Measurements from ENCODE around the gene SSC5D.

Gene SSC5D

GRCh38 chr19:55525289-55526101 lies 37.3 kb downstream of the SSC5D start:
- POLR2A ChIA-PET, result interaction anchor here (0.6 to 1.9 kb wide), 6 partner anchors 11 to 109 kb away, joined by 3 to 10 read pairs (median 4); partner anchors contain the start of genes FIZ1, ZNF524 and ZNF865

GRCh38 chr19:55526216-55527196 lies 38.3 kb downstream of the SSC5D start:
- H3K4me1 ChIP-seq (ENCODE audit: control insufficient read depth, insufficient read depth, low read length), result no peaks in the 10 kb centered on the region
- no peak overlapping the region for H3K4me3 ChIP-seq (ENCODE audit: low read depth, low read length)
- no peak overlapping the region for H3K27ac ChIP-seq (ENCODE audit: extremely low read depth, low read depth, low read length)
- CTCF ChIA-PET, result interaction anchor here (0.6 to 1.6 kb wide), 4 partner anchors 9 to 105 kb away, joined by 3 to 6 read pairs (median 4); partner anchors contain the start of gene ZNF865
- no peaks in the 10 kb centered on the region for H3K9me3 ChIP-seq (ENCODE audit: control insufficient read depth, insufficient read depth, low read depth, low read length)
- POLR2A ChIA-PET, result interaction anchor here (0.6 to 1.9 kb wide), 5 partner anchors 12 to 86 kb away, joined by 3 to 10 read pairs (median 4); partner anchors contain the start of genes FIZ1, ZNF524 and ZNF865
- no peaks in the 10 kb centered on the region for H3K36me3 ChIP-seq (ENCODE audit: control insufficient read depth in 2 of 2, insufficient read depth in 1 of 2, low read length in 2 of 2)
- peak; percentile 79 for TF ChIP-seq GLIS2 (tag by site-specific recombination; IDR thresholded peaks at IDR 0.05)
- TF ChIP-seq ZNF626 (tag by site-specific recombination; IDR thresholded peaks at IDR 0.05), result no peak
- no peak for TF ChIP-seq ZSCAN23 (tag by site-specific recombination; IDR thresholded peaks at IDR 0.05)
- no peak for TF ChIP-seq YY1 (tag by site-specific recombination; IDR thresholded peaks at IDR 0.05)
- TF ChIP-seq MYNN (tag by site-specific recombination; IDR thresholded peaks at IDR 0.05; ENCODE audit: borderline replicate concordance), result no peak
- peak; percentile 88 for TF ChIP-seq ZSCAN4 (tag by site-specific recombination; IDR thresholded peaks at IDR 0.05)
- peak; percentile 78; the same call in 1 of the 2 replicates for TF ChIP-seq HOXD13 (CRISPR knock-in tag; IDR thresholded peaks at IDR 0.05; ENCODE audit: borderline replicate concordance)
- TF ChIP-seq ATF2 (tag by site-specific recombination; IDR thresholded peaks at IDR 0.05; ENCODE audit: low read depth), result no peak
- TF ChIP-seq ZBTB44 (tag by site-specific recombination; IDR thresholded peaks at IDR 0.05), result no peak
- peak; percentile 28; the same call in 1 of the 2 replicates for TF ChIP-seq ZBTB20 (tag by site-specific recombination; IDR thresholded peaks at IDR 0.05)
- no peak for TF ChIP-seq ZNF48 (tag by site-specific recombination; IDR thresholded peaks at IDR 0.05)
- 0 out of 2 replicates have a peak, but pooled peaks have one; percentile 16 for TF ChIP-seq ZNF10 (tag by site-specific recombination; IDR thresholded peaks at IDR 0.05)
- TF ChIP-seq PRDM6 (tag by site-specific recombination; IDR thresholded peaks at IDR 0.05), result no peak
- no peak for TF ChIP-seq ELK4 (IDR thresholded peaks at IDR 0.05; ENCODE audit: borderline replicate concordance, low read depth, low read length)
- TF ChIP-seq ZNF521 (tag by site-specific recombination; IDR thresholded peaks at IDR 0.05), result no peak

More at GRCh38 chr19:55525289-55526101, 37.3 kb downstream of the SSC5D start:
- no peak overlapping the region for H3K4me3 ChIP-seq (ENCODE audit: low read depth, low read length)
- CTCF ChIA-PET, result interaction anchor here (0.6 to 1.6 kb wide), 4 partner anchors 8 to 106 kb away, joined by 3 to 6 read pairs (median 4); partner anchors contain the start of gene ZNF865
- H3K9me3 ChIP-seq (ENCODE audit: control insufficient read depth, insufficient read depth, low read depth, low read length), result no peaks in the 10 kb centered on the region
- no peak overlapping the region for H3K27ac ChIP-seq (ENCODE audit: extremely low read depth, low read depth, low read length)
- no peaks in the 10 kb centered on the region for H3K4me1 ChIP-seq (ENCODE audit: control insufficient read depth, insufficient read depth, low read length)
- no peaks in the 10 kb centered on the region for H3K36me3 ChIP-seq (ENCODE audit: control insufficient read depth in 2 of 2, insufficient read depth in 1 of 2, low read length in 2 of 2)
- TF ChIP-seq ZNF211 (tag by site-specific recombination; IDR thresholded peaks at IDR 0.05; ENCODE audit: low read depth) (no peak), ZIC2 (tag by site-specific recombination; IDR thresholded peaks at IDR 0.05) (peak; percentile 35), KLF16 (tag by site-specific recombination; IDR thresholded peaks at IDR 0.05) (no peak), ZSCAN16 (tag by site-specific recombination; IDR thresholded peaks at IDR 0.05) (no peak), MYNN (tag by site-specific recombination; IDR thresholded peaks at IDR 0.05; ENCODE audit: borderline replicate concordance) (no peak), ZNF692 (tag by site-specific recombination; IDR thresholded peaks at IDR 0.05) (no peak), OSR2 (tag by site-specific recombination; IDR thresholded peaks at IDR 0.05) (no peak), GLIS1 (tag by site-specific recombination; IDR thresholded peaks at IDR 0.05) (no peak), ZFHX2 (tag by site-specific recombination; conservative IDR thresholded peaks at IDR 0.05) (peak; percentile 73), ZNF571 (tag by site-specific recombination; IDR thresholded peaks at IDR 0.05) (no peak), EGR2 (tag by site-specific recombination; IDR thresholded peaks at IDR 0.05; ENCODE audit: low read depth) (peak; percentile 56), ZNF121 (tag by site-specific recombination; IDR thresholded peaks at IDR 0.05) (no peak), ZNF433 (tag by site-specific recombination; IDR thresholded peaks at IDR 0.05; ENCODE audit: low read depth) (no peak)
